Right cardiac atrium (tissue), 5 donors: ENCODE data around the gene BCR. TPM values are rescaled to one million over a fixed set of nuclear protein-coding genes. Genes with fewer than 3 reads are reported as not detected.

ENCODE experiments used
- ATAC-seq, 2 donors: fragments of 200-7000 bp; cut with Tn5 transposase; one replicate each; pipeline versions ENCODE4 v1.8.0 to v1.9.1; 2020; ENCODE audit warnings: moderate library complexity in 2 of 2, mild to moderate bottlenecking in 1 of 2
- DNase-seq, 3 donors: peaks; one replicate each; pipeline ENCODE4 v3.0.0-alpha.2; 2020
- H3K27ac ChIP-seq: one replicate; pipeline ENCODE4 v1.5.1; 2013; ENCODE audit warnings: mild to moderate bottlenecking, low read length, control low read depth, moderate library complexity
- H3K27me3 ChIP-seq: one replicate; pipeline ENCODE4 v1.6.1; 2013; ENCODE audit not compliant: control insufficient read depth, insufficient read depth
- H3K4me1 ChIP-seq: one replicate; pipeline ENCODE4 v1.6.1; 2013; ENCODE audit warnings: low read length; ENCODE audit not compliant: control insufficient read depth, insufficient read depth
- H3K4me3 ChIP-seq: one replicate; pipeline ENCODE4 v1.5.1; 2013; ENCODE audit warnings: low read length, control low read depth
- H3K9me3 ChIP-seq: one replicate; pipeline ENCODE4 v1.6.1; 2013; ENCODE audit warnings: low read length; ENCODE audit not compliant: control insufficient read depth
- WGBS: extraction: QIAGEN DNeasy Blood & Tissue Kit; methylation state at CpG from one replicate; pipeline ENCODE4 v1.1.7; 2013; 5-methylcytosine and 5-hydroxymethylcytosine counted together
- intact Hi-C, 4 donors: fragments of 100-400 bp; cut with DNase I; formaldehyde crosslinking; loops; one replicate each; pipeline versions ENCODE4 v1.11.0 to v1.14.0; 2022 to 2023
- polyA plus RNA-seq: library from polyadenylated mRNA; stranded (reverse); fragments of 200-250 nt; gene quantifications from one replicate; pipeline ENCODE4 v1.2.3, GENCODE V29; 2013
- total RNA-seq, 4 donors: library from RNA; stranded (reverse); fragmentation: NEBNext Ultra II Directional; extraction: Animal tissue kit (Norgen Biotek cat#: 25700); gene quantifications; one replicate each; pipeline ENCODE4 v1.2.1, GENCODE V29; 2021
- donor health status: healthy with polysubstance abuse.
- donor health status: DM: no; HTN: yes; CAD: no.
- donor health status: DM: no; HTN: no; CAD: no.
- donor health status: DM: no; HTN: yes; CAD: no; lungs with severe emphysema.
- donor health status: DM: yes; HTN: yes; CAD: no.

Gene BCR
- total and polyA plus RNA-seq, 5 donors = 18.3 to 48.0 (median 36.3) TPM

- no peak overlapping the region for H3K4me3 ChIP-seq
- H3K9me3 ChIP-seq = no peaks in the 10 kb centered on the region
- intact Hi-C loops = loop anchor here in 1 of 4 donors (10.0 kb wide), 1 partner anchor 85 kb away; no protein-coding TSS in a partner anchor
- H3K27me3 ChIP-seq = no peaks in the 10 kb centered on the region
- H3K4me1 ChIP-seq = no peaks in the 10 kb centered on the region
- 63% methylated on average over 18 of the region's 18 CpGs for WGBS
- ATAC-seq (peak; percentile 38 to 88), DNase-seq (peak; percentile 70 to 79 (median 71))
- no peak overlapping the region for H3K27ac ChIP-seq
These were observed 109.8 kb downstream of the BCR start for GRCh38 chr22:23289851-23290724.

GRCh38 chr22:23291806-23292452 is 111.6 kb downstream of the BCR start:
- DNase-seq = peak in 1 of 3 donors; percentile 17
- ATAC-seq = no peak
- WGBS = 91% methylated on average over 13 of the region's 13 CpGs
- H3K27ac ChIP-seq = no peak overlapping the region
- H3K27me3 ChIP-seq = no peaks in the 10 kb centered on the region
- H3K4me1 ChIP-seq = no peaks in the 10 kb centered on the region
- no peaks in the 10 kb centered on the region for H3K9me3 ChIP-seq
- intact Hi-C loops = loop anchor here in 1 of 4 donors (10.0 kb wide), 1 partner anchor 83 kb away; no protein-coding TSS in a partner anchor
- no peak overlapping the region for H3K4me3 ChIP-seq

- Histone ChIP-seq H3K27ac (no peak overlapping the region), H3K9me3 (no peaks in the 10 kb centered on the region), H3K4me3 (no peak overlapping the region), H3K27me3 (no peaks in the 10 kb centered on the region), H3K4me1 (no peaks in the 10 kb centered on the region)
- ATAC-seq (peak in 1 of 2 donors; percentile 42), DNase-seq (peak in 1 of 3 donors; percentile 30)
- WGBS = 77% methylated on average over 17 of the region's 17 CpGs
- intact Hi-C loops = loop anchor here in 1 of 4 donors (10.0 kb wide), 1 partner anchor 82 kb away; no protein-coding TSS in a partner anchor
These were observed 112.4 kb downstream of the BCR start for GRCh38 chr22:23292453-23293350.

GRCh38 chr22:23293720-23294119 is 113.4 kb downstream of the BCR start:
- H3K4me3 ChIP-seq = no peak overlapping the region
- no peaks in the 10 kb centered on the region for H3K27me3 ChIP-seq
- intact Hi-C loops = loop anchor here in 1 of 4 donors (10.0 kb wide), 1 partner anchor 81 kb away; no protein-coding TSS in a partner anchor
- no peaks in the 10 kb centered on the region for H3K4me1 ChIP-seq
- WGBS = 90% methylated on average over 14 of the region's 14 CpGs
- DNase-seq = peak in 1 of 3 donors; percentile 24
- no peak overlapping the region for H3K27ac ChIP-seq
- ATAC-seq = no peak
- H3K9me3 ChIP-seq = no peaks in the 10 kb centered on the region

GRCh38 chr22:23294221-23294620 is 113.9 kb downstream of the BCR start:
- no peaks in the 10 kb centered on the region for H3K4me1 ChIP-seq
- WGBS = 91% methylated on average over 11 of the region's 11 CpGs
- no peaks in the 10 kb centered on the region for H3K9me3 ChIP-seq
- DNase-seq (no peak), ATAC-seq (no peak)
- no peak overlapping the region for H3K27ac ChIP-seq
- intact Hi-C loops = loop anchor here in 1 of 4 donors (10.0 kb wide), 1 partner anchor 81 kb away; no protein-coding TSS in a partner anchor
- H3K27me3 ChIP-seq = no peaks in the 10 kb centered on the region
- no peak overlapping the region for H3K4me3 ChIP-seq

GRCh38 chr22:23300476-23300875 is 120.2 kb downstream of the BCR start:
- intact Hi-C loops = loop anchor here in 1 of 4 donors (10.0 kb wide), 1 partner anchor 234 kb away; no protein-coding TSS in a partner anchor
- DNase-seq = peak in 1 of 3 donors; percentile 37
- WGBS = 91% methylated on average over 6 of the region's 6 CpGs

GRCh38 chr22:23301591-23301990 is 121.3 kb downstream of the BCR start:
- DNase-seq = peak in 1 of 3 donors; percentile 14

More at GRCh38 chr22:23300476-23300875, 120.2 kb downstream of the BCR start:
- Histone ChIP-seq H3K4me3 (no peak overlapping the region), H3K4me1 (peaks cover 8% of the 10 kb centered on the region), H3K9me3 (no peaks in the 10 kb centered on the region), H3K27ac (no peak overlapping the region), H3K27me3 (no peaks in the 10 kb centered on the region)
- no peak for ATAC-seq

GRCh38 chr22:23302171-23303002 is 122.1 kb downstream of the BCR start:
- peak in 1 of 3 donors; percentile 37 for DNase-seq
- 78% methylated on average over 21 of the region's 21 CpGs for WGBS
- ATAC-seq = peak in 1 of 2 donors; percentile 24
- no peaks in the 10 kb centered on the region for H3K9me3 ChIP-seq
- no peaks in the 10 kb centered on the region for H3K27me3 ChIP-seq
- no peak overlapping the region for H3K27ac ChIP-seq
- H3K4me1 ChIP-seq = peaks cover 14% of the 10 kb centered on the region
- intact Hi-C loops = loop anchor here in 1 of 4 donors (10.0 kb wide), 1 partner anchor 232 kb away; no protein-coding TSS in a partner anchor
- H3K4me3 ChIP-seq = no peak overlapping the region

More at GRCh38 chr22:23301591-23301990, 121.3 kb downstream of the BCR start:
- H3K4me1 ChIP-seq = peaks cover 13% of the 10 kb centered on the region
- WGBS = 93% methylated on average over 7 of the region's 7 CpGs
- intact Hi-C loops = loop anchor here in 1 of 4 donors (10.0 kb wide), 1 partner anchor 233 kb away; no protein-coding TSS in a partner anchor
- no peaks in the 10 kb centered on the region for H3K27me3 ChIP-seq
- no peaks in the 10 kb centered on the region for H3K9me3 ChIP-seq
- no peak for ATAC-seq
- no peak overlapping the region for H3K4me3 ChIP-seq
- H3K27ac ChIP-seq = no peak overlapping the region

GRCh38 chr22:23305321-23305910 is 125.1 kb downstream of the BCR start:
- intact Hi-C loops = loop anchor here in 1 of 4 donors (10.0 kb wide), 1 partner anchor 229 kb away; no protein-coding TSS in a partner anchor
- no peaks in the 10 kb centered on the region for H3K27me3 ChIP-seq
- peak; percentile 36 to 66 (median 58) for DNase-seq

More at GRCh38 chr22:23305321-23305910, 125.1 kb downstream of the BCR start:
- Histone ChIP-seq H3K4me3 (peak overlapping the region; percentile 19), H3K4me1 (peaks cover 14% of the 10 kb centered on the region), H3K9me3 (no peaks in the 10 kb centered on the region), H3K27ac (peak overlapping the region; percentile 99)
- ATAC-seq = peak; percentile 44 to 64
- 52% methylated on average over 9 of the region's 9 CpGs for WGBS
